ENCODE data around the gene TGFBR3. TPM values are rescaled to one million over a fixed set of nuclear protein-coding genes. Genes with fewer than 3 reads are reported as not detected.

The TGFBR3 gene
- total and polyA plus RNA-seq, 9 of the 15 experiments (the other 6 are each of a cell fraction or from before 2014, with no cell fraction given) = 3.6 to 32.4 (median 15.6) TPM

GRCh38 chr1:91850708-91851107 is 35.2 kb downstream of the TGFBR3 start:
- Histone ChIP-seq H3K9me3 (replicated peaks; ENCODE audit: control insufficient read depth, insufficient read depth, low read depth, low read length) (no peaks in the 10 kb centered on the region), H4K20me1 (replicated peaks; ENCODE audit: control insufficient read depth, insufficient read depth, low read length) (no peaks in the 10 kb centered on the region), H3K36me3 (ENCODE audit: control insufficient read depth, insufficient read depth, low read length) (no peaks in the 10 kb centered on the region), H2AFZ (ENCODE audit: low read depth, low read length) (no peak overlapping the region), H3K4me2 (ENCODE audit: insufficient read depth, low read length) (no peak overlapping the region), H3K79me2 (ENCODE audit: control insufficient read depth, insufficient read depth, low read length) (peaks cover 3% of the 10 kb centered on the region; the same call in 1 of the 3 replicates), H3K9ac (ENCODE audit: insufficient read depth in 1 of 2, low read depth in 2 of 2, low read length in 2 of 2) (no peak overlapping the region), H3K4me1 (replicated peaks in 1 of 2; ENCODE audit: control insufficient read depth in 2 of 2, insufficient read depth in 2 of 2, low read length in 2 of 2) (peaks cover 0 to 5% of the 10 kb centered on the region in 2 experiments; a peak in 3 of 5 replicates), H3K4me3 (no peak overlapping the region), H3K27me3 (ENCODE audit: control insufficient read depth in 2 of 2, insufficient read depth in 2 of 2, low read length in 2 of 2) (no peaks in the 10 kb centered on the region), H3K27ac (ENCODE audit: extremely low read depth, low read depth, low read length) (no peak overlapping the region), H3K9me1 (ENCODE audit: control insufficient read depth, insufficient read depth, low read length) (no peaks in the 10 kb centered on the region)
- no peak for TF ChIP-seq E4F1 (CRISPR knock-in tag; IDR thresholded peaks at IDR 0.05; ENCODE audit: borderline replicate concordance)
- in situ Hi-C loops (cut with MboI) (no loop called here), intact Hi-C loops (cut with micrococcal nuclease) (no loop called here)
- no peak for FAIRE-seq
- no peak for DNase-seq (ENCODE audit: extremely low read depth in 1 of 4, low spot score in 3 of 4)
- WGBS (ENCODE audit: insufficient coverage, low coverage, missing lambda C conversion rate) = 67% methylated on average over 1 of the region's 1 CpG
- ChIA-PET POLR2A (no interaction called here), CTCF (ENCODE audit: low intra/inter-chr PET ratio) (no interaction called here)
- no peak for ATAC-seq
- BruUV-seq (replicated peaks) = no TSS peak

GRCh38 chr1:91847851-91848250 is 38.1 kb downstream of the TGFBR3 start:
- POLR2A ChIA-PET = interaction anchor here (1.1 to 2.3 kb wide), 2 partner anchors 10 to 16 kb away, joined by 3 to 7 read pairs; no protein-coding TSS in a partner anchor
- TF ChIP-seq NR4A1 (CRISPR knock-in tag; IDR thresholded peaks at IDR 0.05) (no peak), NR4A1 (tag; IDR thresholded peaks at IDR 0.05) (no peak), ZNF146 (CRISPR knock-in tag; IDR thresholded peaks at IDR 0.05; ENCODE audit: unreplicated experiment) (no peak), ATF3 (IDR thresholded peaks at IDR 0.05) (no peak), ATF3 (CRISPR knock-in tag; conservative IDR thresholded peaks at IDR 0.05) (no peak), ZBTB11 (CRISPR knock-in tag; IDR thresholded peaks at IDR 0.05) (no peak)

More at GRCh38 chr1:91847851-91848250, 38.1 kb downstream of the TGFBR3 start:
- H3K36me3 ChIP-seq (ENCODE audit: control insufficient read depth, insufficient read depth, low read length) = no peaks in the 10 kb centered on the region
- no peak overlapping the region for H3K27ac ChIP-seq (ENCODE audit: extremely low read depth, low read depth, low read length)
- H3K27me3 ChIP-seq (ENCODE audit: control insufficient read depth in 2 of 2, insufficient read depth in 2 of 2, low read length in 2 of 2) = no peaks in the 10 kb centered on the region
- BruUV-seq (replicated peaks) = no TSS peak
- no peaks in the 10 kb centered on the region for H4K20me1 ChIP-seq (replicated peaks; ENCODE audit: control insufficient read depth, insufficient read depth, low read length)
- no peak for FAIRE-seq
- peaks cover 0 to 8% of the 10 kb centered on the region in 2 experiments; a peak in 3 of 5 replicates for H3K4me1 ChIP-seq (replicated peaks in 1 of 2; ENCODE audit: control insufficient read depth in 2 of 2, insufficient read depth in 2 of 2, low read length in 2 of 2)
- H3K4me3 ChIP-seq = no peak overlapping the region
- CTCF ChIA-PET (ENCODE audit: low intra/inter-chr PET ratio) = no interaction called here
- in situ Hi-C loops (cut with MboI) = no loop called here
- intact Hi-C loops (cut with micrococcal nuclease) = no loop called here
- no peaks in the 10 kb centered on the region for H3K9me3 ChIP-seq (replicated peaks; ENCODE audit: control insufficient read depth, insufficient read depth, low read depth, low read length)
- H2AFZ ChIP-seq (ENCODE audit: low read depth, low read length) = no peak overlapping the region
- peaks cover 6% of the 10 kb centered on the region; the same call in 1 of the 3 replicates for H3K79me2 ChIP-seq (ENCODE audit: control insufficient read depth, insufficient read depth, low read length)
- H3K9me1 ChIP-seq (ENCODE audit: control insufficient read depth, insufficient read depth, low read length) = no peaks in the 10 kb centered on the region
- H3K4me2 ChIP-seq (ENCODE audit: insufficient read depth, low read length) = no peak overlapping the region
- ATAC-seq = no peak
- 30% methylated on average over 2 of the region's 2 CpGs for WGBS (ENCODE audit: insufficient coverage, low coverage, missing lambda C conversion rate)
- H3K9ac ChIP-seq (ENCODE audit: insufficient read depth in 1 of 2, low read depth in 2 of 2, low read length in 2 of 2) = no peak overlapping the region
- DNase-seq (ENCODE audit: extremely low read depth in 1 of 4, low spot score in 3 of 4) = no peak
